Muscle of leg (tissue), 11 donors: ENCODE results near the gene ATRX. TPM values are rescaled to one million over a fixed set of nuclear protein-coding genes. Genes with fewer than 3 reads are reported as not detected.
A peak's percentile ranks its signal among the peaks of the same experiment; 100 is the strongest.
"Not testable (repeated sequence)": the region's sequence is repeated elsewhere in the genome, so short reads cannot be mapped to it uniquely, and the experiment has no call there.

ENCODE experiments used
- DNase-seq: peaks from one replicate; pipeline ENCODE4 v3.0.0; 2013
- H3K27ac ChIP-seq: one replicate; pipeline ENCODE4 v1.5.1; 2013; ENCODE audit warnings: mild to moderate bottlenecking, low read length, control low read depth
- H3K27me3 ChIP-seq: one replicate; pipeline ENCODE4 v1.6.1; 2013; ENCODE audit warnings: low read length; ENCODE audit not compliant: control insufficient read depth, insufficient read depth
- H3K36me3 ChIP-seq: one replicate; pipeline ENCODE4 v1.6.1; 2013; ENCODE audit warnings: low read length; ENCODE audit not compliant: control insufficient read depth, insufficient read depth
- H3K4me1 ChIP-seq: one replicate; pipeline ENCODE4 v1.6.1; 2013; ENCODE audit warnings: low read length; ENCODE audit not compliant: control insufficient read depth, insufficient read depth
- H3K4me3 ChIP-seq: one replicate; pipeline ENCODE4 v1.5.1; 2013; ENCODE audit warnings: low read length, control low read depth
- H3K9me3 ChIP-seq: replicated peaks from 2 replicates; pipeline ENCODE4 v1.6.1; 2013; ENCODE audit warnings: low read depth, low read length; ENCODE audit not compliant: control insufficient read depth
- WGBS: methylation state at CpG from one replicate; pipeline ENCODE4 v1.1.5; 2013; ENCODE audit warnings: missing lambda C conversion rate; ENCODE audit not compliant: insufficient coverage; 5-methylcytosine and 5-hydroxymethylcytosine counted together
- polyA plus RNA-seq, 8 donors: library from polyadenylated mRNA; unstranded; fragments of 120-200 nt; gene quantifications; one replicate each; pipeline versions ENCODE4 v1.2.1 to v1.2.3, GENCODE V29; 2013; ENCODE audit warnings: inconsistent platforms in 1 of 8, low replicate concordance in 1 of 8; ENCODE audit not compliant: insufficient read length in 8 of 8, insufficient read depth in 1 of 8
- total RNA-seq: library from RNA; stranded (reverse); fragments of 120-200 nt; gene quantifications from one replicate; pipeline ENCODE4 v1.2.4, GENCODE V29; 2013

ATRX gene
- total and polyA plus RNA-seq, 9 donors: 28.4 to 60.7 (median 53.4) TPM

DNA sequence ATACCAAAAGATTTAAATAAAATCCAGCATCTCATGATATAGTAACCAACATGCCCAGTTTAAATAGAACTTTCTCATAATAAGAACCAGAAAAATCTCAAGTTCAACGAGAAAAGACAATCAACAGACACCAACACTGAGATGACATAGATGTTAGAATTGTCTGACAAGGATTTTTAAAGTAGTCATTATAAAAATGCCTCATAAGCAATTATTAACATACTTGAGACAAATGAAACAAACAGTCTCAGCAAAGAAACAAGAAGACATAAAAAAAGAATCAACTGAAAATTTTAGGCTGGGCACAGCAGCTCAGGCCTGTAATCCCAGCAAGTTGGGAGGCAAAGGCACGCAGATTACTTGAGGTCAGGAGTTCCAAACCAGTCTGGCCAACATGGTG, 220.7 kb downstream of the ATRX start:
- Histone ChIP-seq H3K27me3 (no peaks in the 10 kb centered on the region), H3K36me3 (no peaks in the 10 kb centered on the region), H3K9me3 (peaks cover 18% of the 10 kb centered on the region), H3K4me1 (no peaks in the 10 kb centered on the region), H3K4me3 (no peak overlapping the region), H3K27ac (no peak overlapping the region)
- DNase-seq: no peak
- 75% methylated on average over 1 of the region's 2 CpGs for WGBS

DNA sequence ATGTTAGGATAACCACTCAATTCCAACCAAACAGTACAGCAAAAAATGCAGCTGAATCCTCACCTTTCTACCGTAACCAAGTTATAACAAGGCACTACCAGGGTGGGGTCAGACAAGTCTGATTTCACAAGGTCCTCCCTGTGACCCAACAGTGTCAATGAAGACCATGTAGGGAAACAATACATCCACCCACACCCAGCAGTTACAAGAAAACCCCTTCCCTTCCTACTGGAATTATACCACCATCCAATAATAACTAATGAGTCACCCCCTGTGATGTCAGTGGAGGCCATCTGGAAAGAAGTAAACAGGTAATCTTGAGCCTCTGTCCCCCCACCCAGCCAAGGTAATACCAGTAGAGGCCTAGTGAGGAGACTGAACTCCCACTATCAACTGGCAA, 221.2 kb downstream of the ATRX start:
- no peak for DNase-seq
- peaks cover 18% of the 10 kb centered on the region for H3K9me3 ChIP-seq
- H3K27me3 ChIP-seq: no peaks in the 10 kb centered on the region
- H3K4me1 ChIP-seq: no peaks in the 10 kb centered on the region
- no peak overlapping the region for H3K4me3 ChIP-seq
- H3K36me3 ChIP-seq: no peaks in the 10 kb centered on the region
- no CpG with 5 or more reads among the region's 1 CpG for WGBS
- no peak overlapping the region for H3K27ac ChIP-seq

DNA sequence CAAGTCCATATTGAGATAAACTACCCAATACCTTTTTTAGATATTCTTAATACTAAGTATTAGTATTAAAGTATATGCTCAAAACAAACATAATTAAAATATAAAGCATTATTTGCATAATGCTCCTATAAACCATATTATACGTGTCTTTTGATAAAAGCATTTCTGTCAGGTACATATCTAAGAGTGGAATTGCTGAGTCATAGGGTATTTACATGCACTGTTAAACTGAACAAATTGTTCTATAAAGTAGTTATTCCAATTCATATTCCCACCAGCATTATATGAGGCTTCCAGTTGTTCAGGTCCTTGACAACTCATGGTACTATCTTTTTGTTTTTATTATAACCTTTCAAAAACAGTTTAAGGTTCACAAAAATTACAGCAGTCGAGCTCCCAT, 224.6 kb downstream of the ATRX start:
- Histone ChIP-seq H3K4me1 (no peaks in the 10 kb centered on the region), H3K27me3 (no peaks in the 10 kb centered on the region), H3K27ac (no peak overlapping the region), H3K36me3 (no peaks in the 10 kb centered on the region), H3K9me3 (peaks cover 8% of the 10 kb centered on the region), H3K4me3 (no peak overlapping the region)
- no peak for DNase-seq
- WGBS: no CpG with 5 or more reads among the region's 2 CpGs

DNA sequence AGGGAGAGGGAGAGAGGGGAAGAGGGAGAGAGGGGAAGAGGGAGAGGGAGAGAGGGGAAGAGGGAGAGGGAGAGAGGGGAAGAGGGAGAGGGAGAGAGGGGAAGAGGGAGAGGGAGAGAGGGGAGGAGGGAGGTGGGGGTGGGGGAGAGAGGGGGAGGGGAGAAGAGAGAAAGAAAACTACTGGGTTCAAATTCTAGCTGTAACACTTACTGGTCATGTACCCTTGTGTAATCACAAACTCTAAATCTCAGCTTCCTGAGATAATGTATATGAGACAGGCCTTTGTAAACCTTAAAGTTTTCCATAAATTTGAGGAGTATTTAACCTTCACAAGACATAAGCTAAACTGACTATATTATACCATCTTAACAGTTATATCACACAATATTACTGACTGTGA, 229.7 kb downstream of the ATRX start:
- no peaks in the 10 kb centered on the region for H3K27me3 ChIP-seq
- H3K36me3 ChIP-seq: no peaks in the 10 kb centered on the region
- no peaks in the 10 kb centered on the region for H3K9me3 ChIP-seq

DNA sequence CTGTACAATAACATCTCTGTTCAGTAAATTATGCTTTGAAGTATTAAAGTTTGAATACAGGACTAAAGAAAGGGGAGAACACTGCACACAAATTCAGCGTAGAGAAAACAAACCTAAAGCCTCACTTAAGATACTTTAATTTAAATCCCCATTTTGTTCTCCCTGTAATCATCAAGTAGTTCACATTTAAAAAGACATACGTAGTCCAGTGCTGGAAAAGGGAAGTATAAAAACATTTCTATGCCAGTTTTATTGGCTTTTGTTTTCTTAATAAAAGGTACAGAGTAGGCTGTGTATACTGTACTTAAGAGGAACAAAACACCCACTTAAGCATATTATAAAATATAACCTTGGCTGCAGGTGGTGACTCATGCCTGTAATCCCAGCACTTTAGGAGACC, 237.3 kb downstream of the ATRX start:
- H3K36me3 ChIP-seq: no peaks in the 10 kb centered on the region

More for the DNA sequence above, 229.7 kb downstream of the ATRX start:
- H3K4me1 ChIP-seq: no peaks in the 10 kb centered on the region
- no peak overlapping the region for H3K27ac ChIP-seq
- DNase-seq: no peak
- no peak overlapping the region for H3K4me3 ChIP-seq

DNA sequence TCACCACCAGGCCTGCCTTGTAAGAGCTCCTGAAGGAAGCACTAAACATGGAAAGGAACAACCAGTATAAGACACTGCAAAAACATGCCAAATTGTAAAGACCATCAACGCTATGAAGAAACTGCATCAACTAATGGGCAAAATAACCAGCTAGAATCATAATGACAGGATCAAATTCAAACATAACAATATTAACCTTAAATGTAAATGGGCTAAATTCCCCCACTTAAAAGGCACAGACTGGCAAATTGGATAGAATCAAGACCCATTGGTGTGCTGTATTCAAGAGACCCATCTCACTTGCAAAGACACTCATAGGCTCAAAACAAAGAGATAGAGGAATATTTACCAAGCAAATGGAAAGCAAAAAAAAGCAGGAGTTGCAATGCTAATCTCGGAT, 246.2 kb downstream of the ATRX start:
- not testable (repeated sequence) for H3K27ac ChIP-seq, H3K4me3 ChIP-seq, H3K9me3 ChIP-seq, DNase-seq, H3K36me3 ChIP-seq, H3K4me1 ChIP-seq, H3K27me3 ChIP-seq
- WGBS: no CpG with 5 or more reads among the region's 2 CpGs

More for the DNA sequence above, 237.3 kb downstream of the ATRX start:
- no peak for DNase-seq
- WGBS: no CpG with 5 or more reads among the region's 2 CpGs
- H3K4me1 ChIP-seq: no peaks in the 10 kb centered on the region
- no peak overlapping the region for H3K27ac ChIP-seq
- H3K27me3 ChIP-seq: no peaks in the 10 kb centered on the region
- no peak overlapping the region for H3K4me3 ChIP-seq
- no peaks in the 10 kb centered on the region for H3K9me3 ChIP-seq

DNA sequence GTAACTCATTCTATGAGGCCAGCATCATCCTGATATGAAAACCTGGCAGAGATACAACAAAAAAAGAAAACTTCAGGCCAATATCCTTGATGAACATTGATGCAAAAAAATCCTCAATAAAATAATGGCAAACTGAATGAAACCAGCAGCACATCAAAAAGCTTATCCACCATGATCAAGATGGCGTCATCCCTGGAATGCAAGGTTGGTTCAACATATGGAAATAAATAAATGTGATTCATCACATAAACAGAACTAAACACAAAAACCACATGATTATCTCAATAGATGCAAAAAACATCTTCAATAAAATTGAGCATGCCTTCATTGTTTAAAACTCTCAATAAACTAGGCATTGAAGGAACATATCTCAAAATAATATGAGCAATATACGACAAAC, 254.8 kb downstream of the ATRX start:
- not testable (repeated sequence) for H3K36me3 ChIP-seq, H3K4me3 ChIP-seq, H3K9me3 ChIP-seq, H3K27ac ChIP-seq, H3K4me1 ChIP-seq, H3K27me3 ChIP-seq, DNase-seq
- WGBS: no CpG with 5 or more reads among the region's 2 CpGs

DNA sequence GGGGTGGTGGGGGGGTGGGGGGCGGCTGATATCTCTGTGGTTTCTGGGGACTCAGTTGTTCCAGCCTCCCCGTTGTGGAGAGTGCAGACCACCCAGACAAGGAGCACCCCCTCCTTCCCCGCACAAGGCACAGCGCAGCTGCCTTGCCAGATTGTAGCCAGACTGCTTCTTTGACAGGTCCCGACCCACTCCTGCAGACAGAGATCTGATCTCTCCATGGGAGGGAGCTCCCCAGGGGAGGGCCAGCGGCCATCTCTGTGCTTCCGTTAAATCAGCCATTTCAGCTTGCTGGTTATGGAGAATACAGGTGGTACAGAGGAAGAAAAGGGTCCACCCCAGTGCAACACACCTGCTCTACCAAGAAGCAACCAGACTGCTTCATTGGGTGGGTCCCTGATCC, 258.0 kb downstream of the ATRX start:
- Histone ChIP-seq H3K36me3 (peaks cover 3% of the 10 kb centered on the region), H3K27me3 (no peaks in the 10 kb centered on the region), H3K9me3 (peaks cover 2% of the 10 kb centered on the region), H3K27ac (no peak overlapping the region), H3K4me3 (no peak overlapping the region), H3K4me1 (no peaks in the 10 kb centered on the region)
- DNase-seq: peak; percentile 21
- 53% methylated on average over 2 of the region's 7 CpGs for WGBS

DNA sequence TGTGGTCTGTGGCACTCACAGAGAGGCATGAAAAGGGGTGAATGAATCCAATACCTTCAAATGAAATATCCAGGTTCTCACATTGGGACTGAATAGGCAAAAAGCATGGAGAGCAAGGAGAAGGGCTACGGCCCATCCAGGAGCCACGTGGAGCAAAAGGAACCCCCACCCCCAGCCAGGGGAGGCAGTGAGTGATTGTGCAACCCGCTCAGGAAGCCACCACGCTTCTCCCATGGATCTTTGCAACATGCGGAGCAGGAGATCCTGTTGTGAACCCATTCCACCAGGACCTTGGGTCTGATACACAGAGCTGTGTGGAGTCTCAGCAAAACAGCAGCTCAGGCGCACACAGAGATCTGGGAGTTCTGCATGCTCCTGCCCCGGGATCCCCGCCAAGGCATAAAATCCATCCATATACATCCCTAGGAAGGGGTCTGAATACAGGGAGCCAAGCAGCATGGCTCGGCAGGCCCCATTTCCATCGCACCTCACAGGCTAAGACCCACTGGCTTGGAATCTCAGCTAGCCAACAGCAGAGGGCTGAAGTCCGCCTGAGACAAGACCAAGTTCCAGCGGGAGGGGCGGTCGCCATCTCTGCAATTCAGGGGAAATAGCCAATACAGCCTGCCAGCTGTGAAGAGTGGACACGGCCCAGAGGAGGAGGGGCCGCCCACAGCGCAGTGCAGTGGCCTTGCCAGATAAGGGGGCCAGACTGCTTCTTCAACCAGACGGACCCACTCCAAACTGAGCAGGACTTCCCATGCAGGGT, 258.6 kb downstream of the ATRX start:
- no peaks in the 10 kb centered on the region for H3K4me1 ChIP-seq
- no peak overlapping the region for H3K4me3 ChIP-seq
- H3K27ac ChIP-seq: peak overlapping the region; percentile 20
- WGBS: 60% methylated on average over 14 of the region's 18 CpGs
- DNase-seq: peak; percentile 84
- H3K9me3 ChIP-seq: peaks cover 2% of the 10 kb centered on the region
- H3K27me3 ChIP-seq: no peaks in the 10 kb centered on the region
- H3K36me3 ChIP-seq: peaks cover 3% of the 10 kb centered on the region

DNA sequence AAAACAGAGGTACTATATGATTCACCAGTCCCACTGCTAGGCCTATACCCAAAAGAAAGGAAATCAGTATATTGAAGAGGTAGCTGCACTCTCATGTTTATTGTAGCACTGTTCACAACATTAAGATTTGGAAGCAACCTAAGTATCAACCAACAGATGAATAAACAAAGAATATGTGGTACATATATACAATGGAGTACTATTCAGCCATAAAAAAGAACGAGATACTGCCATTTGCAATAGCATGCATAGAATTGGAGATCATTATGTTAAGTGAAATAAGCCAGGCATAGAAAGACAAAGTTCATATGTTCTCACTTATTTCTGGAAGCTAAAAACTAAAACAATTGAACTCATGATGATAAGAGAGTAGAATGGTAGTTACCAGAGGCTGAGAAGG, 266.3 kb downstream of the ATRX start:
- no CpG with 5 or more reads among the region's 1 CpG for WGBS
- no peak for DNase-seq
- Histone ChIP-seq H3K36me3 (peaks cover 7% of the 10 kb centered on the region), H3K4me3 (no peak overlapping the region), H3K4me1 (no peaks in the 10 kb centered on the region), H3K9me3 (peaks cover 6% of the 10 kb centered on the region), H3K27me3 (no peaks in the 10 kb centered on the region), H3K27ac (no peak overlapping the region)

DNA sequence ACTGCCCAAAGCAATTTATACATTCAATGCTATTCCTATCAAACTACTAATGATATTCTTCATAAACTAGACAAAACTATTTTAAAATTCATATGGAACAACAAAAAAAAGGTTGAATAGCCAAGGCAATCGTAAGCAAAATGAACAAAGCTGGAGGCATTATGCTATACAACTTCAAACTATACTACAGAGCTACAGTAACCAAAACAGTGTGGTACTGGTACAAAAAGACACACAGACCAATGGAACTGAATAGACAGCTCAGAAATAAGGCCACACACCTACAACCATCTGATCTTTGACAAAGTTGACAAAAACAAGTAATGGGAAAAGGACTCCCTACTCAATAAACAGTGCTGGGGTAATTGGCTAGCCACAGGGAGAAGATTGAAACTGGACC, 271.8 kb downstream of the ATRX start:
- Histone ChIP-seq H3K4me3 (no peak overlapping the region), H3K27ac (no peak overlapping the region), H3K36me3 (peaks cover 7% of the 10 kb centered on the region), H3K9me3 (peaks cover 16% of the 10 kb centered on the region), H3K4me1 (no peaks in the 10 kb centered on the region), H3K27me3 (peaks cover 2% of the 10 kb centered on the region)
- no CpG with 5 or more reads among the region's 1 CpG for WGBS
- no peak for DNase-seq
